ENCODE measurements around the gene SLIT1.

SLIT1 gene

DNA sequence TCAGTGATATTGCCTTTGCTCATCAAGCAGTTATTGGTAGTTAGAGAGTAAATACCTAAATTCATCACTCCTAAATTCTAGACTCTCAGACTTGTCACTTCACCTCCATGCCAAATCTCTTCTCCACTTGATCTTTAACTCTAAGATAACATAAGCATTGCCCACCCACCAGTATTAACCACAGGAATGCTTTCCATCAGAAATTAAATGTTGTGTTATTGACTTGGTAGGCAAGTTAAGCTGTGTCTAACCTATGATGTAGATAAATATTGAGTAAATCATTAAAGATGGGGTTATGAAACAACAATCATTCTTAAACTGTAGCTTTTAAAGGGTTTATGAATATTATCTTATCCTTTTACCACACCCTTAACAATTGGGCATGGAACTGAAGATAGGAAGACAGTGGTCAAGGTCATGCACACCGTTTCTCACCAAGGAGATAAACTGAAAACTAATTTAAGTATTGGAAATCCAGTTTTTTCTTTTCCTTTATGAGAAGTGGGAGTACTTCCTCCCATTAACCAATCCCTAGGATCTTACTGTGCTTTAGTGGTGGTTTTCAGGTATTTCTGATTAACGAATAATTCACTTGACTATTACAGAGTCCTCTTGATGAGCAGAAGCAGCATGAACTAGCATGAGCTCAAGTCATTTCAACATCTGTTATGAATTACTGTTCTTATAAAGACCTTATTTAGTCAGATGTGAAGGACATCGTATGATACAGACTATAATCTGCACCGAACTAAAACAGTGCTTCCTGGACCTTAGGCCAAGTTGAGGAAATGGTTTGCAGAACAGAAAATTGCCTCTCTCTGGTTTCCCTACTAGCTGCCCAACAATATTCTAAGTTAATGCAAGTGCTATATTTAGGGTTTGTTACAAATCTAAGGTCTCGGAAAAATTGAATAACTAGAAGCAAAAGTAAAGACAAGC, 211.7 kb downstream of the SLIT1 start:
- no peak for DNase-seq (ENCODE audit: low read depth, low spot score)

DNA sequence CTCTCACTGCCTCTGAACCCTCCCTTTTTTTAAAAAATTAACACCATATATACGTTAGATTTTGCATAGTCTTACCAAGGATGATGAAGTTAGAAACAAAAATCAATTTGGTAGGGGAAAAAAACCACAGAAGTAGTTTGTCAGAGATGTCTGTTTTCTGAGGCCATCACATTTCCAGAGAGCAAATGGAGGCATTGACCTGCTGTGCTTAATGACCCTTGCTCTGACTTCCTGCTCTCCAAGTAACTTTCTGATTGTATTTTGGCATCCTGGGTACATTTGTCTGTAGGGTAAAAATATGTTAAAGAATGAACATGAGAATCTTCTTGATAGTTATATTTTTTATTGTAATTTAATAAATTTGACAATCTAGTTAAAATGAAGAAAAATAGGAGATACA, 213.5 kb downstream of the SLIT1 start:
- DNase-seq (ENCODE audit: low read depth, low spot score) = no peak

DNA sequence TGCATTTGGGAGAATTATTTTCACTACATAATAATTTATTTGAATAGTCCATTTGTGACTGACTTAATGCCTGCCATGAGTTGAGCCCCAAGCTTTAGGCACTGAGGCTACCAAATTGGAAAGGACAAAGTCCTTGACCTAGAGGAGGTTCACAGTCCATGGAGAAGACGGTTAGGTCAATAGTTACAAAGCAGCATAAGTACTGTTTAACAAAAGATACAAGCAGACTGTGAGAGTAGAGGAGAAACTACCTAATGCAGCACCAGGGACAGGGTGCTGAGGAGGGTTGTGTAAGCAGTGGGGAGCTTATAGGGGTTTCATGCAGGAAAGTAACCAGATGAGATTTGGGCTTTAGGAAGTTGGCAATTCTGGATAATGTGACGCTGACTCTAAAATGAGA, 214.4 kb downstream of the SLIT1 start:
- no peak for DNase-seq (ENCODE audit: low read depth, low spot score)

DNA sequence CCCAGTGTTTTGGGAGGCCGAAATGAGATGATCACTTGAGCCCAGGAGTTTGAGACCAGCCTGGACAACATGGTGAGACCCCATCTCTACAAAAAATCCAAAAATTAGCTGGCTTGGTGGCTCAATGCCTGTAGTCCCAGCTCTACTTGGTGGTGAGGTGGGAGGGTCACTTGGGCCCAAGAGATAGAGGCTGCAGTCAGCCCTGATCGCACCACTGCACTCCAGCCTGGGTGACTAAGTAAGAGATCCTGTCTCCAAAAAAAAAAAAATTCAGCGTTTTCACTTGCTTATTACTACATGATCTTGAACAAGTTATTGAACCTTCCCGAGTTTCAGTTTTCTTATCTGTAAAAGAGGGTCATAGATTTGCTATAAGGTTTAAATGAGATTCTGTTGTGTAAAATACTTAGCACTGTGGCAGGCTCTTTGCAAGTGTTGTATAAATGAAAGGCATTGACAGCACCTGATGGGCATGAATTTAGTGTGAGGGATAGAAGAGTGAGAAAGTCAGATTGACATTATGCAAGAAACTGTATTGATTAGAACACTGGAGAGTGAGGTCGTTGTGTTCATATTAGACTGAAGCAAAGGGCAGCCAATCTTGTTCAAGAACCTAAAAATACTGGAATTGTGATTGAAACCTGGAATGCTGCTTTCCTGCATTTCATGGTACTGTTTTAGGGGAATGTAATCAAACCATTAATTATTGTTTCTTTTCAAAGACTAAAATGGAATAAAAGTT, 216.9 kb downstream of the SLIT1 start:
- DNase-seq (ENCODE audit: low read depth, low spot score) = no peak

DNA sequence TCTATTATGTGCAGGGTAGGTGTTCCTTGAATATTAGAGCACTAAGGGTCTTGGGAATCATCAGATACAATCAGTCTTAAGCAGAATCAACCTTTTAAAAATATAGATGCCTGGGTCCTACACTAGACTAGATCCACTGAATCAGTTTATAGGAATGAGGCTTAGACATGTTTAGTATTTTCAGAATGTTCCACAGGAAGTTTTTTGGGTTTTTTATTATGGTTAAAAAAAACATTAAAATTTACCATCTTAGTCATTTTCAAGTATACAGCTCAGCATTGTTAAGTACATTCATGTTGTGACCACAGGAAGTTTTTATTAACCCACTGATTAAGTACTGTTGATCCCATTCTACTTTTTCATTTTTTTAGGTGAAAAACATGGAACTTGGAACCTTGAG, 217.9 kb downstream of the SLIT1 start:
- no peak for DNase-seq (ENCODE audit: low read depth, low spot score)

DNA sequence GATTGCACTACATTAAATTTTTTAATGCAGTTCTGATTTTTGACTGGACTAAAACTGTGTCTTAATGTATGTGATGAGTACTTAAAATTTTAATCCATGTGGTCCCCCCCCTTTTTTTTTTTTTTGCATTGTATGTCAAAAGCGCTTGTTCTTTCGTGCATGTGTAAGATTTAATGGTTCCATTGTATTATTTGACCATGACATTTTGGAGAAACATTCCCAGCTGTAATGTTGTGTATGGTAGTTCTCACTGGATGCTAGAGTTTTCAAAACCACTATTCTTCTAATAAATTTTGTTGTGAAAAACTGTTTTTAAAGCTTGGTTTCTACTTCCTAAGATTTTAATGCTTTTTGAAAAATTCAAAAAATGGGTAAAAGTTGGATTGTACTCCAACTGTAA, 221.6 kb downstream of the SLIT1 start:
- DNase-seq (ENCODE audit: low read depth, low spot score) = no peak

DNA sequence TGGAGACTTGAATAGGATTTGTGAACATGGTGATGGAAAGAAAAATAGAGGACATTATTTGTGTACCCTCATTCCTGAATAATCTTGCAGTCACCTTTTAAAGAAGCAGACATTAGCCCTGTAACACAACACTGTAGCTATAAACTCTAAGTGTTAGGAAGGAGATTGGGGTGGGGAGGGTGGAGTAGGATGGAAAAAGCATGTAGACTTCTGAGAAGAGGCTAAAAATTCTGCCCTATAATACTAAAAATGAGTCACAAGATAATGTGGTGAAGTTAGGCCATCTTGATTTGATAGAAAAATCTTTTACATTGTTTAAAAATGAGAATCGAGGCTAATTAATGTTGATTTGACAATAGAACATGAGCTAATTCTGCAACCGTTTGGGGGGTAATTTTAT, 224.9 kb downstream of the SLIT1 start:
- no peak for DNase-seq (ENCODE audit: low read depth, low spot score)

DNA sequence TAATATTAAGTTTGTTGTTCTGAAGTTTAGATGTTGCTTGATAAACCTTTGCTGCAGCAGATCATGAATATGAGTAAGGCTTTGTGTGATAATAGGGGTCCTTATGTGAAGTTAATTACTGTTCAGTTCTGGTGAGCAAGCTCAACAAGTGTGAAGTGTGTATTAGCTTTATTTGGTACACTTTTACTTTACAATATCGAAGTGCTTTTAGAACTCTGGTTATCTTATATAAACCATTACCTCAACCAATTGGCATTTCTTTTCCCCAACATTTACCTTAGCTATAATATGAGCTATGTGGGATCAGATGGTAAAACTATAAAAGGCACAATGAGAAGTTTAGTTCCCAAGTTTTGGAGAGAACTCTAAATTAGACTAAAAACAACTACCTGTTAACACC, 226.0 kb downstream of the SLIT1 start:
- DNase-seq (ENCODE audit: low read depth, low spot score) = no peak

DNA sequence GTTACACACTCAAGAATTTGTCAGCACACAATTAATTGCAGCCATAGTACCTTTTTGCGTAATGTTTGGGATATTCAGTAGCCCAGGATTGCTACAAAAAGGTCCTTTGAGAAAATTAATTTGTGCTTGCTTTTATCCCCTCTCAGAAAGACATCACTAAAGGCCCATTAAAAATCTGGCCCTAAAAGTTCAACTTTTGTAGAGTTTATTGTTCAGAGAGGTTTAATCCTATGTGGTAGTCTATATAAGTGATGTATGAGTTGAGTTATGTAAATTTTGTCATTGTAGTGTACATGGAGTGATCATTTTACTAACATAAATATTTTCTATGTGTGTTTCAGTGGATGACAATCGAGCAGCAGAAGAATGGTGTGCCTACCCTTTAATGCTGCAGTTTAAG, 227.7 kb downstream of the SLIT1 start:
- no peak for DNase-seq (ENCODE audit: low read depth, low spot score)

DNA sequence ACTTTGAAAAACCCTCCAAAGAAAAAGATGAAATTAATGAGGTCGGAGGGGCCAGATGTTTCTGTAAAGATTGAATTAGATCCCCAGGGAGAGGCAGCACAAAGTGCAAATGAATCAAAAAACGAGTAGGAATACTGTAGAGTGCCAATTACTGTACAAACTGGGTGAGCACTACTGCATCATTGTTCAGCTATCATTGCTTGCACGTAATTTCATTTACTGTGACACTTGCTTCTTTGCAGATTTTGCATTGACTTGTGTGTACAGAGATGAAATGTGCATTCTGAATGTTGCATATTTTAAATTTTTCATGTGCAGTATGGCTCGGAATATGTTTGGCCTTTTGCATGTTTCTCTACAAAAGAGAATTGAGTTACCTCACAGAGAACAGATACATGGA, 230.0 kb downstream of the SLIT1 start:
- no peak for DNase-seq (ENCODE audit: low read depth, low spot score)

DNA sequence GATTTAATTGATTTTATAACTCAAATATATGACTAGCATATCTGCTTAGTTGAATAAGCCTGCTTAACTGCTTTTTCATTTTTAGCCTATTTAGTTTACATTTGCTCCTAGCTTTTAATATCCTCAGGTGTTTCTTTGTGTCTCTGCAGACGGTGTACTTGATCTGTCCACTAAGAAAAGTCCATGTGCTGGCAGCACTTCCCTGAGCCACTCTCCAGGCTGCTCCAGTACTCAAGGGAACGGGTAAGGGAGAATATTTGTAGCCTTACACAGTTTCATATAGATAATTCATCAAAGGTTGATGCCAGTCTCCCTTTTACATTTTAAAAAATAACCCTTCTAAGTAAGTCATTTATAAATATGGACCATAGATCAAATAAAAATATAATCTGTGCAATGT, 233.8 kb downstream of the SLIT1 start:
- no peak for DNase-seq (ENCODE audit: low read depth, low spot score)

DNA sequence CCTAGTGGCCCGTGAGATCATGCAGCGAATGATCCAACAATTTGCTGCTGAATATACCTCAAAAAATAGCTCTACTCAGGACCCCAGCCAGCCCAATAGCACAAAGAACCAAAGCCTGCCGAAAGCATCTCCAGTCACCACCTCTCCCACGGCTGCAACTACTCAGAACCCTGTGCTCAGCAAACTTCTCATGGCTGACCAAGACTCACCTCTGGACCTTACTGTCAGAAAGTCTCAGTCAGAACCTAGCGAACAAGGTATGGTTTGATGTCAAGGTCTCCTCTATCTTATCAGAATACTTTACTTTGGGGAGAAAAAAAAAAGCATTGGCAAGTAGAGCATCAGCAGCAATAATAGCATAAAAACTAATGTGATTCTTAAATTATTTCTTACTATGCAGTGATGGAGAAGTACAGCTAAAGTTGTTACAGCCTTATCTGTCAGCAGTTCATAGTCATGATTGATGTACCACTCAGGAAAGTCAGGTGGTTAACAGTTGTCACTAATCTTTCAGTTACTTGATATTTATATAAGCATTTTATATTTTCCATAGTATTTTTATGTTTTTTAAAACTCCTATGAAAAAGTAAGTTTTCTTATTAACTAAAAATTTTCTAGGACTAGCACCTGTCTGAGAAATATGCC, 236.6 kb downstream of the SLIT1 start:
- DNase-seq (ENCODE audit: low read depth, low spot score) = no peak

Measured in brain pericyte (primary cell).